K562 (cell line): ENCODE measurements around the gene FBXO27. TPM values are rescaled to one million over a fixed set of nuclear protein-coding genes. Genes with fewer than 3 reads are reported as not detected.

Source experiments
- ATAC-seq: fragments of 200-7000 bp; cut with Tn5 transposase; 3 replicates; pipeline ENCODE4 v1.9.1; 2020; ENCODE audit warnings: moderate library complexity
- BruUV-seq: library from RNA; stranded (reverse); fragments of 400-500 nt; replicated peaks from 2 replicates; lab custom pipeline; 2021; lab: Mats Ljungman, UMichigan
- CTCF ChIA-PET: fragments of 300-600 bp; formaldehyde crosslinking; extraction: SDS; loops from one replicate; lab custom pipeline; 2021; ENCODE audit warnings: low intra/inter-chr PET ratio; lab: Yijun Ruan, JAX
- POLR2A ChIA-PET: fragments of 300-600, 350-650 bp; sonication (Branson Sonifier 250); formaldehyde crosslinking; extraction: SDS; loops from one replicate; lab custom pipeline; 2021; ENCODE audit warnings: antibody characterized with exemption, inconsistent platforms; lab: Yijun Ruan, JAX
- DNase-seq, 4 experiments: peaks; one replicate each; pipeline versions ENCODE4 v3.0.0 to v3.0.0-alpha.2; 2011 to 2018; ENCODE audit warnings: low spot score in 3 of 4, mixed read lengths in 3 of 4; ENCODE audit errors: extremely low read depth in 1 of 4
- FAIRE-seq: peaks from 2 replicates; lab custom pipeline; 2011; peaks lifted over from hg19 to GRCh38; lab: Jason Lieb, UNC
- H2AFZ ChIP-seq: 2 replicates; pipeline ENCODE4 v1.6.0; 2011; ENCODE audit warnings: low read depth, low read length, control low read depth, inconsistent platforms
- H3K27ac ChIP-seq: fragments of 200-600 bp; 3 replicates; pipeline ENCODE4 v1.8.0; 2011; ENCODE audit warnings: low read depth, mild to moderate bottlenecking, control low read depth, inconsistent platforms, low read length, moderate library complexity, mixed read lengths; ENCODE audit errors: extremely low read depth
- H3K27me3 ChIP-seq, 2 experiments: fragments of 300-600 bp in 1 of 2; 2 replicates in 1 of 2; 3 replicates in 1 of 2; pipeline versions ENCODE4 v1.6.0 to v1.8.0; 2011; ENCODE audit warnings: inconsistent platforms in 2 of 2, low read length in 2 of 2, mild to moderate bottlenecking in 1 of 2, mixed read lengths in 1 of 2, moderate library complexity in 1 of 2; ENCODE audit not compliant: control insufficient read depth in 2 of 2, insufficient read depth in 2 of 2
- H3K36me3 ChIP-seq: fragments of 300-600 bp; 3 replicates; pipeline ENCODE4 v1.8.0; 2011; ENCODE audit warnings: mild to moderate bottlenecking, low read length, inconsistent platforms; ENCODE audit not compliant: control insufficient read depth, insufficient read depth
- H3K4me1 ChIP-seq, 2 experiments: fragments of 200-600 bp in 1 of 2; replicated peaks in 1 of 2; 2 replicates in 1 of 2; 3 replicates in 1 of 2; pipeline versions ENCODE4 v1.5.1 to v1.8.0; 2011; ENCODE audit warnings: inconsistent platforms in 2 of 2, low read length in 2 of 2, mild to moderate bottlenecking in 1 of 2, mixed read lengths in 1 of 2, moderate library complexity in 1 of 2; ENCODE audit not compliant: control insufficient read depth in 2 of 2, insufficient read depth in 2 of 2
- H3K4me2 ChIP-seq: 2 replicates; pipeline ENCODE4 v1.6.1; 2011; ENCODE audit warnings: low read length, control low read depth, inconsistent platforms, mixed read lengths; ENCODE audit not compliant: insufficient read depth
- H3K4me3 ChIP-seq: fragments of 200-600 bp; sonication (generic), shearing (Covaris generic); 2 replicates; pipeline ENCODE4 v1.5.1; 2016; ENCODE audit warnings: control low read depth, inconsistent platforms
- H3K79me2 ChIP-seq: fragments of 200-600 bp; 3 replicates; pipeline ENCODE4 v1.8.0; 2011; ENCODE audit warnings: low read length, inconsistent platforms; ENCODE audit not compliant: control insufficient read depth, insufficient read depth
- H3K9ac ChIP-seq, 2 experiments: 2 replicates each; pipeline versions ENCODE4 v1.6.0 to v1.6.1; 2011; ENCODE audit warnings: low read depth in 2 of 2, low read length in 2 of 2, control low read depth in 1 of 2, inconsistent platforms in 1 of 2, mild to moderate bottlenecking in 1 of 2, mixed read lengths in 1 of 2; ENCODE audit not compliant: insufficient read depth in 1 of 2
- H3K9me1 ChIP-seq: one replicate; pipeline ENCODE4 v1.6.0; 2011; ENCODE audit warnings: inconsistent platforms, mild to moderate bottlenecking, low read length, moderate library complexity; ENCODE audit not compliant: control insufficient read depth, insufficient read depth
- H3K9me3 ChIP-seq: replicated peaks from 2 replicates; pipeline ENCODE4 v1.5.1; 2011; ENCODE audit warnings: low read depth, low read length, inconsistent platforms; ENCODE audit not compliant: control insufficient read depth, insufficient read depth
- H4K20me1 ChIP-seq: replicated peaks from 2 replicates; pipeline ENCODE4 v1.6.1; 2011; ENCODE audit warnings: low read length, inconsistent platforms, mixed read lengths; ENCODE audit not compliant: control insufficient read depth, insufficient read depth
- KDM4B ChIP-seq, 2 experiments: fragments of 450-650 bp in 1 of 2; sonication (generic) in 1 of 2; IDR thresholded peaks; 2 replicates each; pipeline ENCODE4 v1.6.1; 2016 to 2017; ENCODE audit warnings: borderline replicate concordance in 2 of 2, antibody characterized with exemption in 1 of 2, low read depth in 1 of 2, mild to moderate bottlenecking in 1 of 2
- MAFF ChIP-seq: IDR thresholded peaks from 2 replicates; pipeline ENCODE4 v1.6.1; 2012; ENCODE audit warnings: low read length, improper control_type of control experiment
- MAFG ChIP-seq: fragments of 450-650 bp; conservative IDR thresholded peaks from 2 replicates; pipeline ENCODE4 v1.6.1; 2016; ENCODE audit warnings: missing genetic modification characterization, missing compliant biosample characterization
- NR2F6 ChIP-seq: fragments of 450-650 bp; formaldehyde crosslinking; IDR thresholded peaks from 2 replicates; pipeline ENCODE4 v1.4.0; 2020; ENCODE audit warnings: mild to moderate bottlenecking
- ZNF121 ChIP-seq: sonication (generic); formaldehyde crosslinking; conservative IDR thresholded peaks from 2 replicates; pipeline ENCODE4 v1.8.0; 2022; ENCODE audit warnings: missing genetic modification reagents
- WGBS: fragments of 100-300 bp; shearing (Covaris generic); methylation state at CpG from one replicate; pipeline ENCODE4 v1.1.6; 2016; ENCODE audit warnings: low coverage, mixed read lengths; ENCODE audit not compliant: insufficient coverage; ENCODE audit errors: missing lambda C conversion rate; 5-methylcytosine and 5-hydroxymethylcytosine counted together
- in situ Hi-C: fragments of 300-500 bp; cut with MboI; formaldehyde crosslinking; loops from 4 replicates; pipeline ENCODE4 v1.15.0; 2018; ENCODE audit warnings: inconsistent platforms, mixed read lengths
- intact Hi-C: fragments of 100-400 bp; cut with micrococcal nuclease; formaldehyde crosslinking; loops from 2 replicates; pipeline ENCODE4 v1.14.2; 2022
- polyA plus RNA-seq, 8 experiments: library from polyadenylated mRNA; depleted of rRNA in 4 of 8; stranded (reverse) in 5 of 8; unstranded in 3 of 8; fragments of >200 nt; fragmentation: Nextera tagmentation in 2 of 8; fragmentation: Illumina TruSeq in 1 of 8; extraction: Ambion mirVana in 2 of 8; extraction: Trizol in 1 of 8; gene quantifications; 2 replicates each; pipeline versions ENCODE4 v1.2.1 to v1.2.3, GENCODE V29; 2011 to 2014; ENCODE audit warnings: inconsistent platforms in 1 of 8, missing spikeins in 1 of 8
- total RNA-seq, 7 experiments: library from RNA; depleted of rRNA in 6 of 7; stranded (reverse); fragments of >200 nt in 6 of 7; fragmentation: Illumina TruSeq in 2 of 7; extraction: Trizol in 2 of 7; gene quantifications; 2 replicates each; pipeline versions ENCODE4 v1.2.1 to v1.2.3, GENCODE V29; 2011 to 2021; ENCODE audit warnings: low replicate concordance in 1 of 7

The FBXO27 gene
- total and polyA plus RNA-seq, 9 of the 15 experiments (the other 6 are each of a cell fraction or from before 2014, with no cell fraction given): 1.8 to 11.0 (median 6.3) TPM

DNA sequence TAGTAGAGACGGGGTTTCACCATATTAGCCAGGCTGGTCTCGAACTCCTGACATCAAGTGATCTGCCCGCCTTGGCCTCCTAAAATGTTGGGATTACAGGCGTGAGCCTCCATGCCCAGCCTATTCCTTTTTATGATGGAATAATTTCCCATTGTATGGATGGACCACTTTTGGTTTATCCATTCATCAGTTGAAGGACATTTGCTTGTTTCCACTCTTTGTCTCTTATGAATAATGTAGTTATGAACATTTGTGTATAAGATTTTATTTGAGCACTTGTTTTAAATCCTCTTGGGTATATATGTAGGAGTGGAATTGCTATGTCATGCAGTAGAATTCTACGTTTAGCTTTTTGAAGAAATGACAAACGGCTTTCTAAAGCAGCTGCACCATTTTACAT is 23.3 kb downstream of the FBXO27 start:
- Histone ChIP-seq H3K9me3 (no peaks in the 10 kb centered on the region), H3K9ac (no peak overlapping the region), H3K27me3 (peaks cover under 1 to 2% of the 10 kb centered on the region in 2 experiments; a peak in 1 of 5 replicates), H3K9me1 (no peaks in the 10 kb centered on the region), H3K79me2 (no peaks in the 10 kb centered on the region), H3K4me2 (no peak overlapping the region), H3K27ac (no peak overlapping the region), H3K36me3 (no peaks in the 10 kb centered on the region), H4K20me1 (no peaks in the 10 kb centered on the region), H3K4me3 (no peak overlapping the region), H3K4me1 (peaks cover 0 to 5% of the 10 kb centered on the region in 2 experiments; a peak in 1 of 5 replicates), H2AFZ (no peak overlapping the region)
- DNase-seq: no peak
- no peak for ATAC-seq
- TF ChIP-seq MAFG (tag): 0 out of 2 replicates have a peak, but pooled peaks have one; percentile 4
- peak; percentile 21; the same call in 1 of the 2 replicates for TF ChIP-seq MAFF
- no peak for TF ChIP-seq KDM4B (IDR thresholded peaks at IDR 0.05; ENCODE audit: borderline replicate concordance in 2 of 2, low read depth in 1 of 2)
- POLR2A ChIA-PET: interaction anchor here (0.6 kb wide), 1 partner anchor 1265 kb away, joined by 3 read pairs; no protein-coding TSS in a partner anchor
- 0% methylated on average over 4 of the region's 6 CpGs for WGBS
- intact Hi-C loops (no loop called here), in situ Hi-C loops (no loop called here)
- no peak for FAIRE-seq
- no TSS peak for BruUV-seq
- CTCF ChIA-PET: no interaction called here

DNA sequence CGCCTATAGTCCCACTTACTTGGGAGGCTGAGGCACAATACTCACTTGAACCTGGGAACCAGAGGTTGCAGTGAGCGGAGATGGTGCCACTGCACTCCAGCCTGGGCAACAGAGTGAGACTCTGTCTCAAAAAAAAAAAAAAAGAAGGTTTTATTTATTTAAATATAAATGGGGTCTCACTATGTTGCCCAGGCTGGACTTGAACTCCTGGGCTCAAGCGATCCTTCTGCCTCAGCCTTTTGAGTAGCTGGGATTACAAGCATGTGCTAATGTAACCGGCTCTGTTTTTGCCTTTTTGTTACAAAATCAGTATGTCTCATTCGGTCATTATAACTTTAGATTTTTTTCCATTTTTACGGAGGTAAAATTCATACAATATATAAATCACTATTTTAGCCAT is 24.2 kb downstream of the FBXO27 start:
- no peaks in the 10 kb centered on the region for H3K36me3 ChIP-seq
- POLR2A ChIA-PET: interaction anchor here (0.6 kb wide), 1 partner anchor 349 kb away, joined by 3 read pairs; no protein-coding TSS in a partner anchor
- H3K4me1 ChIP-seq: peaks cover 0 to 5% of the 10 kb centered on the region in 2 experiments; a peak in 1 of 5 replicates
- no peaks in the 10 kb centered on the region for H3K9me1 ChIP-seq
- CTCF ChIA-PET: no interaction called here
- H3K27me3 ChIP-seq: peaks cover 0 to 2% of the 10 kb centered on the region in 2 experiments; a peak in 1 of 5 replicates
- FAIRE-seq (no peak), ATAC-seq (no peak), DNase-seq (no peak)
- BruUV-seq: no TSS peak
- in situ Hi-C loops (no loop called here), intact Hi-C loops (no loop called here)
- H3K9me3 ChIP-seq: no peaks in the 10 kb centered on the region
- no peak overlapping the region for H3K4me3 ChIP-seq
- H4K20me1 ChIP-seq: no peaks in the 10 kb centered on the region
- TF ChIP-seq ZNF121 (CRISPR knock-in tag) (peak; percentile 71; the same call in 1 of the 2 replicates), NR2F6 (CRISPR knock-in tag) (no peak)
- no peak overlapping the region for H3K27ac ChIP-seq
- H3K9ac ChIP-seq: no peak overlapping the region
- no peak overlapping the region for H3K4me2 ChIP-seq
- H2AFZ ChIP-seq: no peak overlapping the region
- H3K79me2 ChIP-seq: no peaks in the 10 kb centered on the region
- 33% methylated on average over 6 of the region's 6 CpGs for WGBS
